GM19438 (cell line): Measurements from ENCODE around the gene SPEM3.

Source experiments
- ATAC-seq: cut with Tn5 transposase; IDR thresholded peaks from one replicate; pipeline ENCODE4 v1.9.1; 2021; ENCODE audit warnings: low read depth; ENCODE audit not compliant: unreplicated experiment

Gene SPEM3

DNA sequence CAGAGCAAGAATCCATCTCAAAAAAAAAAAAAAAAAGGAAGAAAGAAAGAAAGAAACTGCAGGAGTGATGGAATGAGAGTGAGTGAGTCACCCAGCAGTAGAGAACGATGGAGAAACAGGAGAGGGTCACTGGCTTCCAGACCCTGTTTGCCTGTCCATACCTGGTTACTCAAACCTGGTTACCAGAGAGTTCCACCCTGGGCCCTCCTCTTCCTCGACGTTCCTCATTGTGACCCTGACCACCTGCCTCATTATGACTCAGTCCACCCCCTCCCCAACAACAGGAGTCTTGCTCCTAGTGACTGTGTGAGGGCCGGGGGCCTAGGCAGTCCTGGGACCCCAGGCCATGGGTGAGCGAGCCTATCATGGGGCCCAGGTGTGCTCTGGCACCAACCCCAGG, at the start of gene SPEM3:
Gene SPEM3, plus strand, starts transcription at position 301 of the 400 bp plus-strand sequence. Its CDS starts 46 bp downstream, at position 347.
- no peak for ATAC-seq

GRCh38 chr17:7379134-7379533, 49.5 kb upstream of the SPEM3 start:
- ATAC-seq = no peak

DNA sequence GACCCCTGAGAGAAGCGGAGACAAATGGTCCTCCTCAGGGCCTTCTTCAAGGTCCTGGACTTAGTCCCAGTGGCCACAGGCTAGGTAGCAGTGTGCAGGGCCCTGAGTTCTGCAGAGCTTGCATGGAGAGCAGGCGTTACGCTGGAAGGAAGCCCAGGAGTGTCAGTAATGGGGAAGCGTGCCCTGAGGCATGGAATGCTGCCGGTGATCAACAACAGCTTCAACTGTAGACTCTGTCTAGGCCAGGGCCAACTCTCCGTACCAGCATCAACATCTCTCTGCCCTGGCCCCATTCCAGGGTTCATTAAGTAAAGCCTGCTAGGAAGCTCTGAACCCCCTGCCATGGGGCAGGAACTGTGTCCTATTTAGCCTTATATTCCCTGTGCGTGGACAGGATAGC, 48.3 kb upstream of the SPEM3 start:
- ATAC-seq = no peak

DNA sequence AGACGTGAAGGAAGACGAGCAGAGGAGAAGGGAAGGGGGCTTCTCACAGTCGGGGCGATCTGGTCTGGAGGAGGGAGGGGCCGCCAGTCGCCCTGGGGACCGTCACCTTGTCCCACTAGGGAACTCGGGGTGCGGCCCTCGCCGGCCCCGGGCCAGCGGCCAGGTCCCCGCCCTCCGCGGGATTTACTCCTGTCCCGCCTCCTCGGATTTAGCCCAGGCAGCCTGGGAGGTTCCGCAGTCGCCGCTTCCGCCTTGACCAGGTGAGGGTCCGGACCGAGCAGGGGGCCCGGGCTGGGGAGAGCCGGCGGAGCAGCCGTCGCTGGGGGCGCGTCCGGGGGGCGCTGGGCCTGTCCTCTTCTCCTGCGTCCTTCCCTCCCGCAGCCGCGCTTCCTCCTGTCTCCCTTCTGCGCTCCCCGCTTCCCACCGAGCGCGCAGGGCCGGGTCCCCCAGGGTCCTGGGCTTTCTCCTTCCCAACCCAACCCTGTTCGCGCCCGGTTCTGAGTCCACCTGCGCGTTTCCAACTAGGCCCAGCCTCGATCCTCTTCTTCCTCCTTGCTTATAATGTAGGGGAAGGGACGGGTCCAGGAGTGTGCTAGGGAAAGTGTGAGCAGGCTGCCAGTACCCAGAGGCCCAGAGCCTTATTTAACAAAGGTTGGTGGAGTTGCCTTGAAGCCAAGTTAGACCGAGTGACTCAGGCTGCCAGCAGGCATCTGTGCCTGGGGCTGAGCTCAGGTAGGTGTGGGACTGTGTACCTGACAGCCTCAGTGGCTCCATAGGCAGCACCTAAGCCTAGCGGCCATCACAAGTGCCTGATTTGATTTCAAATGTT, 47.6 kb upstream of the SPEM3 start, which contains the start of gene TNK1:
Gene TNK1, plus strand, starts transcription at position 235 of the 829 bp plus-strand sequence. CDS start 1,838 bp downstream, outside the sequence.
- no peak for ATAC-seq

DNA sequence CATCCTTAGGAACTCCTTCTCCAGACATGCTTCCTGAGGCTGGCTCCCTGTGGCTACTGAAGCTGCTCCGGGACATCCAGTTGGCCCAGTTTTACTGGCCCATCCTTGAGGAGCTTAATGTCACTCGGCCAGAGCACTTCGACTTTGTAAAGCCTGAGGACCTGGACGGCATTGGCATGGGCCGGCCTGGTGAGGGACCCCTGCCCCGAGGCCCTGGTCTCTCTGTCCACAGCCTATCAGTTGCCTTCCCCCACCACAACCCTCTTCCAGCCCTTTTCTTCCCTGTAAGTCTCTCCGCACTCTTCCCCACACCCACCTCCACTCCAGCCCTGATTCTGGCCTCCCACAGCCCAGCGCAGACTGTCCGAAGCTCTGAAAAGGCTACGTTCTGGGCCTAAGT, 45.8 kb upstream of the SPEM3 start:
- no peak for ATAC-seq

- ATAC-seq = no peak
These were observed 45.3 kb upstream of the SPEM3 start for GRCh38 chr17:7383371-7383741.

DNA sequence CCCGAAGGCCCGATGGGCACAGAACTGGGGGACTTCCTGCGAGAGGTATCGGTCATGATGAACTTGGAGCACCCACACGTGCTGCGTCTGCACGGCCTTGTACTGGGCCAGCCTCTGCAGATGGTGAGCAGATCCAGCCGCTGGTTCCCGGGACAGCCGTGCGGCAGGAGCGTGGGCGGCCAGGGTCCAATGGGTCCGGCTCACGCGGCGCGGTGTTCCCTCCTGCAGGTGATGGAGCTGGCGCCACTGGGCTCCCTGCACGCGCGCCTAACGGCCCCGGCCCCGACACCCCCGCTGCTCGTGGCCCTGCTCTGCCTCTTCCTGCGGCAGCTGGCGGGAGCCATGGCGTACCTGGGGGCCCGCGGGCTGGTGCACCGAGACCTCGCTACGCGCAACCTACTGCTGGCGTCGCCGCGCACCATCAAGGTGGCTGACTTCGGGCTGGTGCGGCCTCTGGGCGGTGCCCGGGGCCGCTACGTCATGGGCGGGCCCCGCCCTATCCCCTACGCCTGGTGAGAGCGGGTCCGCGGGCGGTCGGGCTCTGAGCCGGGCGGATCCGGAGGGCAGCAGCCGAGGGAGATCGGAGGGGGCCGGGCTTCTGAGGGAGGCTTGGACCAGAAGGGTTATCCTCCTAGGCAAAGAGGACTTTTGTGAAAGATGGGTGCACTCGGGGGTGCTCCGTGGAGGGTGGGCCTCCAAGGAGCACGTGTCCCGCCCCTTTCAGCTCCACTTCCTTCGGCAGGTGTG, 44.7 kb upstream of the SPEM3 start:
- no peak for ATAC-seq

GRCh38 chr17:7384489-7385081, 44.1 kb upstream of the SPEM3 start:
- ATAC-seq = no peak

DNA sequence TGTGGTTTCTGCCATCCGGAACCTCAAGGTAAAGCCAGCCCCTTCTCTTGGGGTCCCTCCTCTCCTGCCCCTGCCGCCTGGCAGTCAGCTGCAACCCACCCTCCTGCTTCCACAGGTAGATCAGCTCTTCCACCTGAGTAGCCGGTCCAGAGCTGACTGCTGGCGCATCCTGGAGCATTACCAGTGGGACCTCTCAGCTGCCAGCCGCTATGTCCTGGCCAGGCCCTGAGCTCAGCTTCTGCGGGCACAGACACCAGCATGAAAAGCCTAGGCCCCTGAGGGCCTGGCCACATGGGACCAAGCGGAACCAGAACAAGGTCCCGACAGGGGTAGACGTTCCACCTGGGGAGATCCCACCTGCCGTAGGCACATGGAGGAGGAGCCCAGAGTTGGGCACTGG, 39.8 kb upstream of the SPEM3 start:
- ATAC-seq = no peak

- ATAC-seq = no peak
These were observed 38.4 kb upstream of the SPEM3 start for GRCh38 chr17:7389924-7390910.

DNA sequence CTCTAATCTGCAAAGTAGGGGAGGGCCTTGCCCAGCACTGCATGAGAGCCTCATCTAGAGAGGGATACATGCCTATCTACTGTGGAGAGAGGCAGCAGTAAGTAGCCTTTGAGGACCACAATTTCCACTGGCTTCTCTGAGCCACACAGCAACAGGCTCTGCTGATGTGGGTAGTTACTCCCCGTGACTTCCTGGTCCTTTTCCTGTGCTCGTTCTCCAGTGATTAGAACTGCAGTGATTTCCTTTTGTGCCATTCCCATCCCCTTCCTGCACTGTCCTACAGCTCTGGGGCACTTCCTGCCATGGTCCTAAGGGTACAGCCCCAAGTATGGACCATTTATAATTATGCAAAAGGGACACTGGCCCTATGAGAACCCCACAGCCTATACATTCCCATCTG, 37.4 kb upstream of the SPEM3 start:
- no peak for ATAC-seq

DNA sequence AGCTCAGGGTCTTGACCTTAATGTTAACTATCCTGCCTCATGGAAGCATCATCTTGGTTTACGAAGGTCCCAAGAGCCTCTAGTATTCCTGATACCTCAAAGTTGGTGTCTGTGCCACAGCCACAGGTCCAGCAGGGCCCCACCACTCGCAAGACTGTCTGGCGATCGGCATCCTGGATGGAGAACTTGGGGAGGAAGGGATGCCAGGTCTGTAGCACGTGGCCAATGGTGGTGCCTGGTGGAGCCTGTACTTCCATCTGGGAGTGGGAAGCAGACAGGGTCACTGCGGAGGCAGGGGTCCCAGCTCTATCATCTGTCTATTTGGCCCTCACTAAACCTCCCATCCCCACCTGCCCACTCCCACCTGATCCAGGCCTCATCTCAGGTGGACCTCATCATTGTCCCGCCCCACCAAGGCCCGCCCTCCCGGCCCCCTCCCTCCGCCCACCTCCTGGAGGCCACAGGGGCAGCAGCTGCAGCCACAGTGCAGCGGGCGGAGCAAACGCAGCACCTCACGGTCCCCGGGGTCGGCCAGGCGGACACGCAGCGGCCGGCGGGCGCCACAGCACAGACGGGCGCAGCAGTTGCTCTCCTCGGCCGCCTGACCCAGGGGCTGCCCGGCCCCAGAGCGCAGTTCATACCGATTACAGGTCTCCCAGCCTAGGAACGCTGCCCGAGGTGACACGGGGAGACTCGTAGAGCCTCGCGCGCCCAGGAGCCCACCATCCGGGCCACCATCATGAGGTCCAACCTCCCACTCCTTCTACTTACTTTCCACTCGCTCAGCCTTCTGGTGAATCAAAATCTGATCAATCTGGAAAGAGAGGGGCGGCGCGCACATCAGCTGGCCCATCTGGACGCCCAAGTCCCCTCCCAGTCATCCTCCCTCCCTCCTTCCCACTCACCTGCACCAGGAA, 35.7 kb upstream of the SPEM3 start:
- no peak for ATAC-seq

DNA sequence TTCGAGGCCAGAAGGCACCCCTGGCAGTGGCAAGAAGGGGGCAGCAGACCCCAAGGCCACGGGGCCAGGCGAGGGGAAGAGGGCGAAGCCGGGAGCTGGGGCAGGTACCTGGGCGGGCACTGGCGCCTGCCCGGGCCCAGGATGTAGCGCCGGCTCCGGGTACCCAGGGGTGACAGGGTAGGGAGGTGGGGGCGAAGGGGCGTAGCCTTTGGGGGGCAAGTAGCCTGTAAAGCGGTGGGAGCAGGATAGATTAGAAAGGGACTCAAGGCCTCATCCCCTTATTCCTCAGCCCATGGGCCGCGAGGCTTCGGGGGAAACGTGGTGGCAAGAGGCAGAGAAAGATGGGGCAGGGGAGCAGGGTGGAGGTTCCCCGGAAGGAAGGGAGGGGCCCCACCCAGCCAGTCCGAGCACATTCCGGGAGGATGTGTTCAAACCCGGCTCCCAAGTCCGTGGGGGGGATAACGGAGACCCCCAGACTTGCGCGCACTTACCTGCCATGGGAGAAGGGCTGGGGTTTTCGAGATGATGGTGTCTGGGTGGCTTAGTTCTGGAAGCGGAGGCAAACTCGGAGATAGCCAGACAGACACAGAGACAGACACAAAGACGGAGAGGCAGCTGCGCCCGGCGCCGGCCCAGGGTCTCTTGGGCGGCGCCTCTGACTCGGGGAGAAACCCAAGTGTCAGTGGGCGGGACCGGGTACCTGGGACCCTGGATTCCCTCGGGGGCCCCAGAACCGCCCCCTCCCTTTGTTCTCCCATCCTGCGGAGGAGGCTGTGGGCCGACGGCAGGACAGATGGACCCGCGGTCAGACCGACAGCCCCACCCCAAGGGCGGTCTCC, 34.8 kb upstream of the SPEM3 start:
- peak; percentile 44 for ATAC-seq

GRCh38 chr17:7394452-7395191, 34.0 kb upstream of the SPEM3 start, which contains the start of gene PLSCR3:
TSS of gene PLSCR3 (minus strand) at chr17:7394525. CDS start at chr17:7394110, 415 bp downstream.
- peak; percentile 76 for ATAC-seq

GRCh38 chr17:7396147-7396546, 32.5 kb upstream of the SPEM3 start:
- no peak for ATAC-seq

DNA sequence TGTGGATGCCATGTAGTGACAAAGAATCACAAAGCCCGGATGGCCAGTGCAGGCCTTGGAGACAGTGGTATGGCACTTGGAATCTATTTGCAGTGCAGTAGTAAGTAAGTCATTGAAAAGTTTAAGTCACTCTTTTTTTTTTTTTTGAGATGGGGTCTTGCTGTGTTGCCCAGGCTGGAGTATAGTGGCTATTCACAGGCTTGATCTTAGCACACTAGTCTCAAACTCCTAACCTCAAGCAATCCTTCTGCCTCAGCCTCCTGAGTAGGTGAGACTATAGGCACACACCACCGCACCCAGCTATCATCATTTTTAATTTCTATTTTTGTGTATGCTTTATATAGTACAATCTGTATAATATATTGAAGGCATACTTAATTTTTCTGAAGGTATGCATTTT, 30.0 kb upstream of the SPEM3 start:
- no peak for ATAC-seq

GRCh38 chr17:7403043-7403726, 25.5 kb upstream of the SPEM3 start:
- no peak for ATAC-seq
